H1 (cell line): Measurements from ENCODE around the gene NAGA. TPM values are rescaled to one million over a fixed set of nuclear protein-coding genes. Genes with fewer than 3 reads are reported as not detected.

Experiments
- CBX5 ChIP-seq: fragments of 300-800, 300-1000 bp; sonication (generic); IDR thresholded peaks from 2 replicates; pipeline ENCODE4 v1.7.1; 2016; ENCODE audit warnings: antibody characterized with exemption, low read length, low read depth
- NRF1 ChIP-seq: IDR thresholded peaks from 2 replicates; pipeline ENCODE4 v1.6.1; 2011; ENCODE audit warnings: mild to moderate bottlenecking, low read depth, low read length, improper control_type of control experiment
- TEAD4 ChIP-seq: IDR thresholded peaks from 2 replicates; pipeline ENCODE4 v1.6.1; 2012; ENCODE audit warnings: low read depth, low read length, inconsistent platforms, mixed read lengths
- polyA plus RNA-seq, 7 experiments: library from polyadenylated mRNA; depleted of rRNA in 3 of 7; stranded (reverse) in 5 of 7; unstranded in 2 of 7; fragments of >200 nt in 5 of 7; fragments of 200-250 nt in 2 of 7; gene quantifications; 1 replicate in 5 of 7; 2 replicates in 1 of 7; 4 replicates in 1 of 7; pipeline versions ENCODE4 v1.2.1 to v1.2.3, GENCODE V29; 2011 to 2013; ENCODE audit warnings: missing spikeins in 2 of 7, mixed read lengths in 2 of 7
- total RNA-seq: library from RNA; stranded (reverse); fragmentation: NEBNext Ultra II Directional; extraction: Animal tissue kit (Norgen Biotek cat#: 25700); gene quantifications from 2 replicates; pipeline ENCODE4 v1.2.1, GENCODE V29; 2021
- TF ChIP-seq, protein P1 (sequence below): IDR thresholded peaks from 2 replicates; pipeline ENCODE4 v1.6.1; 2011; ENCODE audit warnings: low read depth, mild to moderate bottlenecking, low read length; ENCODE audit not compliant: insufficient read depth

The NAGA gene
- total and polyA plus RNA-seq, 2 of the 8 experiments (the other 6 are each of a cell fraction or from before 2014, with no cell fraction given) = 14.8 to 30.7 TPM

DNA sequence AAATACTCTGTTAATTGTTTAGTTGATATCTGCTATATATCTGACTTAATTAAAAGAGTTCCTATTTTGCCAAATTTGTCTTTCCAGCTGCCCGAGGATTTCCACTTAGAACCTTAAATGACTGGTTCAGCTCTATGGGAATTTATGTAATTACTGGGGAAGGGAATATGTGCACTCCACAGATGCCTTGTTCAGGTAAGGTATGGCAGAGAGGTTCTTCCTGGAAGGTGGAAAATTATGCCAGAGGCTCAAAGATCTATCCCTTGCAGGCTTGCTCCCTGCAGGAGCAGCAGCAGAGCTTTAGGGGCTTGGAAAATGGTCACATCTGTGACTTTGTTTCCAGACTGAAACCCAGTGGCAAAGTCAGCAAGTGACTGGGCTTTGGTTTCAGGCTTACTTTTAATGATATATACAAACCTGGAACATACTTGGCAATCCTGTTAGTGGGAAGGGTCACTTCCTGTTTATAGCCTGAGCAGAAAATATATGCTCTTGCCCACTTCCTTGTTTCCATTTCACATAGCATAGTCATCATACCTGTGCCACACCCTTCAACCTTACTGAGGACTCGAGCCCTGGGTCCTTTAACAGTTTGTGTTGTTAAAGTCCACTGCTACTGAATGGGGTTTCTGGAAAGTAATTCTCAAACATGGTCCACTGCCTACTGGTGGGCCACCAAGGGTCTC lies 48.3 kb downstream of the NAGA start (continued):
- TF ChIP-seq NRF1 = no peak
- TF ChIP-seq TEAD4 = no peak
- TF ChIP-seq CBX5 = no peak
- TF ChIP-seq, protein P1, sequence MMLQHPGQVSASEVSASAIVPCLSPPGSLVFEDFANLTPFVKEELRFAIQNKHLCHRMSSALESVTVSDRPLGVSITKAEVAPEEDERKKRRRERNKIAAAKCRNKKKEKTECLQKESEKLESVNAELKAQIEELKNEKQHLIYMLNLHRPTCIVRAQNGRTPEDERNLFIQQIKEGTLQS = no peak
